H9 (cell line): ENCODE data around the gene PTPRR. TPM values are rescaled to one million over a fixed set of nuclear protein-coding genes. Genes with fewer than 3 reads are reported as not detected.

Experiments used
- DNase-seq: peaks from one replicate; pipeline ENCODE4 v3.0.0-alpha.2; 2017
- H2AFZ ChIP-seq: one replicate; pipeline ENCODE4 v1.6.1; 2013; ENCODE audit warnings: mild to moderate bottlenecking, low read length, control low read depth, moderate library complexity
- H2AK5ac ChIP-seq: 2 replicates; pipeline ENCODE4 v1.6.1; 2013; ENCODE audit warnings: low read length, control low read depth, mixed read lengths; ENCODE audit not compliant: insufficient read length
- H2BK120ac ChIP-seq: one replicate; pipeline ENCODE4 v1.6.1; 2013; ENCODE audit warnings: low read depth, mild to moderate bottlenecking, low read length, control low read depth, inconsistent platforms; ENCODE audit not compliant: poor library complexity, severe bottlenecking
- H2BK12ac ChIP-seq: 2 replicates; pipeline ENCODE4 v1.6.1; 2013; ENCODE audit warnings: low read length, control low read depth, mixed read lengths, low read depth; ENCODE audit not compliant: insufficient read length
- H2BK15ac ChIP-seq: 2 replicates; pipeline ENCODE4 v1.6.1; 2013; ENCODE audit warnings: low read depth, low read length, control low read depth
- H2BK20ac ChIP-seq: one replicate; pipeline ENCODE4 v1.6.1; 2013; ENCODE audit warnings: low read depth, mild to moderate bottlenecking, low read length, control low read depth, inconsistent platforms; ENCODE audit not compliant: poor library complexity, severe bottlenecking
- H2BK5ac ChIP-seq: 2 replicates; pipeline ENCODE4 v1.6.1; 2013; ENCODE audit warnings: low read length, control low read depth, mixed read lengths; ENCODE audit not compliant: insufficient read length
- H3K14ac ChIP-seq: 2 replicates; pipeline ENCODE4 v1.6.1; 2013; ENCODE audit warnings: low read length, control low read depth; ENCODE audit not compliant: insufficient read depth
- H3K18ac ChIP-seq: 2 replicates; pipeline ENCODE4 v1.6.1; 2013; ENCODE audit warnings: low read depth, mild to moderate bottlenecking, mixed read lengths, low read length, control low read depth; ENCODE audit not compliant: insufficient read length
- H3K23ac ChIP-seq: 2 replicates; pipeline ENCODE4 v1.6.1; 2013; ENCODE audit warnings: low read length, control low read depth, mixed read lengths, low read depth; ENCODE audit not compliant: insufficient read length
- H3K23me2 ChIP-seq: 2 replicates; pipeline ENCODE4 v1.6.1; 2013; ENCODE audit warnings: low read depth, mild to moderate bottlenecking, mixed read lengths, low read length, control low read depth; ENCODE audit not compliant: insufficient read length, poor library complexity, severe bottlenecking
- H3K27ac ChIP-seq: 2 replicates; pipeline ENCODE4 v1.5.1; 2013; ENCODE audit warnings: low read length, control low read depth, mixed read lengths, low read depth; ENCODE audit not compliant: insufficient read length
- H3K27me3 ChIP-seq: 2 replicates; pipeline ENCODE4 v1.6.1; 2013; ENCODE audit warnings: low read length, control low read depth, inconsistent platforms; ENCODE audit not compliant: insufficient read depth
- H3K4ac ChIP-seq: 2 replicates; pipeline ENCODE4 v1.6.1; 2013; ENCODE audit warnings: low read depth, mild to moderate bottlenecking, control low read depth, inconsistent platforms, low read length, moderate library complexity
- H3K4me1 ChIP-seq: 2 replicates; pipeline ENCODE4 v1.6.1; 2013; ENCODE audit warnings: low read length, control low read depth, inconsistent platforms; ENCODE audit not compliant: insufficient read depth
- H3K4me2 ChIP-seq: 2 replicates; pipeline ENCODE4 v1.6.1; 2013; ENCODE audit warnings: low read length, control low read depth, mixed read lengths; ENCODE audit not compliant: insufficient read length, insufficient read depth
- H3K56ac ChIP-seq: 2 replicates; pipeline ENCODE4 v1.6.1; 2013; ENCODE audit warnings: low read depth, mild to moderate bottlenecking, mixed read lengths, low read length, control low read depth; ENCODE audit not compliant: insufficient read length
- H3K79me1 ChIP-seq: 2 replicates; pipeline ENCODE4 v1.6.1; 2013; ENCODE audit warnings: low read depth, mild to moderate bottlenecking, moderate library complexity, low read length, control low read depth, inconsistent platforms; ENCODE audit not compliant: insufficient read depth, poor library complexity, severe bottlenecking
- H3K79me2 ChIP-seq: 2 replicates; pipeline ENCODE4 v1.6.1; 2013; ENCODE audit warnings: low read length, control low read depth, inconsistent platforms; ENCODE audit not compliant: insufficient read depth
- H3K9ac ChIP-seq: 2 replicates; pipeline ENCODE4 v1.6.1; 2013; ENCODE audit warnings: low read length, control low read depth, mixed read lengths; ENCODE audit not compliant: insufficient read length; ENCODE audit errors: extremely low read depth
- H3K9me3 ChIP-seq: one replicate; pipeline ENCODE4 v1.6.1; 2013; ENCODE audit warnings: low read depth, low read length, inconsistent platforms; ENCODE audit not compliant: control insufficient read depth
- H3T11ph ChIP-seq: one replicate; pipeline ENCODE4 v1.6.1; 2013; ENCODE audit warnings: mild to moderate bottlenecking, low read length, control low read depth, inconsistent platforms
- H4K20me1 ChIP-seq: one replicate; pipeline ENCODE4 v1.6.1; 2013; ENCODE audit not compliant: control insufficient read depth, insufficient read length, insufficient read depth
- H4K5ac ChIP-seq: 2 replicates; pipeline ENCODE4 v1.6.1; 2013; ENCODE audit warnings: low read depth, mild to moderate bottlenecking, mixed read lengths, low read length, control low read depth; ENCODE audit not compliant: insufficient read length
- H4K8ac ChIP-seq: replicated peaks from 2 replicates; pipeline ENCODE4 v1.6.1; 2013; ENCODE audit warnings: low read length, control low read depth, mixed read lengths, low read depth; ENCODE audit not compliant: insufficient read length
- H4K91ac ChIP-seq: 2 replicates; pipeline ENCODE4 v1.6.1; 2013; ENCODE audit warnings: low read depth, mild to moderate bottlenecking, moderate library complexity, mixed read lengths, low read length, control low read depth; ENCODE audit not compliant: insufficient read length
- H3K27ac Mint-ChIP-seq, 3 experiments: 2 replicates in 2 of 3; 3 replicates in 1 of 3; pipeline ENCODE4 v1.8.0; 2020 to 2021; ENCODE audit warnings: mixed read lengths in 3 of 3, mild to moderate bottlenecking in 1 of 3, moderate library complexity in 1 of 3
- H3K27me3 Mint-ChIP-seq: 2 replicates; pipeline ENCODE4 v1.8.0; 2021; ENCODE audit warnings: low read depth, mild to moderate bottlenecking, moderate library complexity, mixed read lengths
- H3K36me3 Mint-ChIP-seq, 3 experiments: 2 replicates in 2 of 3; 3 replicates in 1 of 3; pipeline ENCODE4 v1.8.0; 2020 to 2021; ENCODE audit warnings: low read depth in 3 of 3, mixed read lengths in 3 of 3; ENCODE audit not compliant: insufficient read depth in 1 of 3
- H3K4me1 Mint-ChIP-seq, 2 experiments: 2 replicates each; pipeline ENCODE4 v1.8.0; 2020; ENCODE audit warnings: mixed read lengths in 2 of 2
- H3K4me3 Mint-ChIP-seq, 2 experiments: 2 replicates in 1 of 2; 3 replicates in 1 of 2; pipeline ENCODE4 v1.8.0; 2020 to 2021; ENCODE audit warnings: mild to moderate bottlenecking in 2 of 2, mixed read lengths in 2 of 2, moderate library complexity in 1 of 2
- H3K9me3 Mint-ChIP-seq, 2 experiments: 2 replicates in 1 of 2; 3 replicates in 1 of 2; pipeline ENCODE4 v1.8.0; 2020; ENCODE audit warnings: mild to moderate bottlenecking in 2 of 2, mixed read lengths in 2 of 2, moderate library complexity in 1 of 2
- CTCF ChIP-seq: fragments of 200-600 bp; sonication (generic); conservative IDR thresholded peaks from 3 replicates; pipeline ENCODE4 v1.8.0; 2021; ENCODE audit warnings: antibody characterized with exemption, mild to moderate bottlenecking
- WGBS: extraction: QIAGEN DNeasy Blood & Tissue Kit; methylation state at CpG from one replicate; pipeline ENCODE4 v1.1.7; 2013; ENCODE audit warnings: missing lambda C conversion rate, low lambda C conversion rate, mixed read lengths; ENCODE audit not compliant: insufficient read length; ENCODE audit errors: extremely low coverage; 5-methylcytosine and 5-hydroxymethylcytosine counted together
- total RNA-seq: library from RNA; stranded (reverse); gene quantifications from 2 replicates; pipeline ENCODE4 v1.2.1, GENCODE V29; 2021

Gene PTPRR
- total RNA-seq, 1 experiment from 2014 or later: 0.22 TPM

DNA sequence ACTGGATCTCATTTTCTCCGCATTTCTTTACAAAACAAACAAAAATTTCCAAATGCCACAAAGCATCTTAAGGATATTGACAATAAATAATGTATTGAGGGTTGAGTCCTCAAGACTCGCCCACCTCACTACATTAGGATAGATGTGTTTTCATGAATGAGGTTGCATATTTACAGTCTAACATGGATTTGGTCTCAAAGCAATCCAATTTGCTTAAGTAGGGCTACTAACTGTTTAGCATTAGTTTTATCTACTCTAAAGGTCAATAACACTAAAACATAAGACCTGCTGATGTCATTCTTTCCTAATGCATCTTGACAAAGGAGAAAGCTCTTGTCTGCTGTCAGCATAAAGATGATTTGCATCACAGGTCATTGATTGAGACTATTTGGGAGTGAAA, 82.4 kb downstream of the PTPRR start:
- H3K27ac ChIP-seq: no peak overlapping the region
- no peaks in the 10 kb centered on the region for H3K79me1 ChIP-seq
- no peak for TF ChIP-seq CTCF
- DNase-seq: no peak
- H3K79me2 ChIP-seq: no peaks in the 10 kb centered on the region
- H3K27me3 Mint-ChIP-seq: no peaks in the 10 kb centered on the region
- no peak overlapping the region for H3K56ac ChIP-seq
- no peaks in the 10 kb centered on the region for H3K9me3 Mint-ChIP-seq
- H2AFZ ChIP-seq: no peak overlapping the region
- no peak overlapping the region for H3K4me3 Mint-ChIP-seq
- H3T11ph ChIP-seq: no peak overlapping the region
- H3K4me1 ChIP-seq: no peaks in the 10 kb centered on the region
- no peaks in the 10 kb centered on the region for H3K27me3 ChIP-seq
- H3K4me2 ChIP-seq: no peak overlapping the region
- H4K20me1 ChIP-seq: no peaks in the 10 kb centered on the region
- H2BK5ac ChIP-seq: no peak overlapping the region
- H3K4me1 Mint-ChIP-seq: peaks cover 14 to 20% of the 10 kb centered on the region in 2 experiments
- no peak overlapping the region for H3K4ac ChIP-seq
- no peaks in the 10 kb centered on the region for H3K9me3 ChIP-seq
- no CpG with 5 or more reads among the region's 2 CpGs for WGBS
- H3K36me3 Mint-ChIP-seq: no peaks in the 10 kb centered on the region
- H3K18ac ChIP-seq: no peak overlapping the region
- H4K91ac ChIP-seq: no peak overlapping the region
- no peak overlapping the region for H2BK12ac ChIP-seq
- H4K5ac ChIP-seq: no peak overlapping the region
- H4K8ac ChIP-seq: no peak overlapping the region
- no peak overlapping the region for H2BK120ac ChIP-seq
- no peak overlapping the region for H3K9ac ChIP-seq
- H3K27ac Mint-ChIP-seq: peak overlapping the region in 1 of 3 experiments; percentile 72; a peak in 2 of 7 replicates
- H2BK20ac ChIP-seq: no peak overlapping the region
- H2BK15ac ChIP-seq: no peak overlapping the region
- H2AK5ac ChIP-seq: no peak overlapping the region
- H3K23me2 ChIP-seq: no peaks in the 10 kb centered on the region
- H3K23ac ChIP-seq: no peak overlapping the region
- H3K14ac ChIP-seq: no peak overlapping the region
